H9 (cell line): Measurements from ENCODE around the gene LRMDA. TPM values are rescaled to one million over a fixed set of nuclear protein-coding genes. Genes with fewer than 3 reads are reported as not detected.

Experiments
- DNase-seq: peaks from one replicate; pipeline ENCODE4 v3.0.0-alpha.2; 2017
- H2AFZ ChIP-seq: one replicate; pipeline ENCODE4 v1.6.1; 2013; ENCODE audit warnings: mild to moderate bottlenecking, low read length, control low read depth, moderate library complexity
- H2AK5ac ChIP-seq: 2 replicates; pipeline ENCODE4 v1.6.1; 2013; ENCODE audit warnings: low read length, control low read depth, mixed read lengths; ENCODE audit not compliant: insufficient read length
- H2BK120ac ChIP-seq: one replicate; pipeline ENCODE4 v1.6.1; 2013; ENCODE audit warnings: low read depth, mild to moderate bottlenecking, low read length, control low read depth, inconsistent platforms; ENCODE audit not compliant: poor library complexity, severe bottlenecking
- H2BK12ac ChIP-seq: 2 replicates; pipeline ENCODE4 v1.6.1; 2013; ENCODE audit warnings: low read length, control low read depth, mixed read lengths, low read depth; ENCODE audit not compliant: insufficient read length
- H2BK15ac ChIP-seq: 2 replicates; pipeline ENCODE4 v1.6.1; 2013; ENCODE audit warnings: low read depth, low read length, control low read depth
- H2BK20ac ChIP-seq: one replicate; pipeline ENCODE4 v1.6.1; 2013; ENCODE audit warnings: low read depth, mild to moderate bottlenecking, low read length, control low read depth, inconsistent platforms; ENCODE audit not compliant: poor library complexity, severe bottlenecking
- H2BK5ac ChIP-seq: 2 replicates; pipeline ENCODE4 v1.6.1; 2013; ENCODE audit warnings: low read length, control low read depth, mixed read lengths; ENCODE audit not compliant: insufficient read length
- H3K14ac ChIP-seq: 2 replicates; pipeline ENCODE4 v1.6.1; 2013; ENCODE audit warnings: low read length, control low read depth; ENCODE audit not compliant: insufficient read depth
- H3K18ac ChIP-seq: 2 replicates; pipeline ENCODE4 v1.6.1; 2013; ENCODE audit warnings: low read depth, mild to moderate bottlenecking, mixed read lengths, low read length, control low read depth; ENCODE audit not compliant: insufficient read length
- H3K23ac ChIP-seq: 2 replicates; pipeline ENCODE4 v1.6.1; 2013; ENCODE audit warnings: low read length, control low read depth, mixed read lengths, low read depth; ENCODE audit not compliant: insufficient read length
- H3K23me2 ChIP-seq: 2 replicates; pipeline ENCODE4 v1.6.1; 2013; ENCODE audit warnings: low read depth, mild to moderate bottlenecking, mixed read lengths, low read length, control low read depth; ENCODE audit not compliant: insufficient read length, poor library complexity, severe bottlenecking
- H3K27ac ChIP-seq: 2 replicates; pipeline ENCODE4 v1.5.1; 2013; ENCODE audit warnings: low read length, control low read depth, mixed read lengths, low read depth; ENCODE audit not compliant: insufficient read length
- H3K27me3 ChIP-seq: 2 replicates; pipeline ENCODE4 v1.6.1; 2013; ENCODE audit warnings: low read length, control low read depth, inconsistent platforms; ENCODE audit not compliant: insufficient read depth
- H3K4ac ChIP-seq: 2 replicates; pipeline ENCODE4 v1.6.1; 2013; ENCODE audit warnings: low read depth, mild to moderate bottlenecking, control low read depth, inconsistent platforms, low read length, moderate library complexity
- H3K4me1 ChIP-seq: 2 replicates; pipeline ENCODE4 v1.6.1; 2013; ENCODE audit warnings: low read length, control low read depth, inconsistent platforms; ENCODE audit not compliant: insufficient read depth
- H3K4me2 ChIP-seq: 2 replicates; pipeline ENCODE4 v1.6.1; 2013; ENCODE audit warnings: low read length, control low read depth, mixed read lengths; ENCODE audit not compliant: insufficient read length, insufficient read depth
- H3K56ac ChIP-seq: 2 replicates; pipeline ENCODE4 v1.6.1; 2013; ENCODE audit warnings: low read depth, mild to moderate bottlenecking, mixed read lengths, low read length, control low read depth; ENCODE audit not compliant: insufficient read length
- H3K79me1 ChIP-seq: 2 replicates; pipeline ENCODE4 v1.6.1; 2013; ENCODE audit warnings: low read depth, mild to moderate bottlenecking, moderate library complexity, low read length, control low read depth, inconsistent platforms; ENCODE audit not compliant: insufficient read depth, poor library complexity, severe bottlenecking
- H3K79me2 ChIP-seq: 2 replicates; pipeline ENCODE4 v1.6.1; 2013; ENCODE audit warnings: low read length, control low read depth, inconsistent platforms; ENCODE audit not compliant: insufficient read depth
- H3K9ac ChIP-seq: 2 replicates; pipeline ENCODE4 v1.6.1; 2013; ENCODE audit warnings: low read length, control low read depth, mixed read lengths; ENCODE audit not compliant: insufficient read length; ENCODE audit errors: extremely low read depth
- H3K9me3 ChIP-seq: one replicate; pipeline ENCODE4 v1.6.1; 2013; ENCODE audit warnings: low read depth, low read length, inconsistent platforms; ENCODE audit not compliant: control insufficient read depth
- H3T11ph ChIP-seq: one replicate; pipeline ENCODE4 v1.6.1; 2013; ENCODE audit warnings: mild to moderate bottlenecking, low read length, control low read depth, inconsistent platforms
- H4K20me1 ChIP-seq: one replicate; pipeline ENCODE4 v1.6.1; 2013; ENCODE audit not compliant: control insufficient read depth, insufficient read length, insufficient read depth
- H4K5ac ChIP-seq: 2 replicates; pipeline ENCODE4 v1.6.1; 2013; ENCODE audit warnings: low read depth, mild to moderate bottlenecking, mixed read lengths, low read length, control low read depth; ENCODE audit not compliant: insufficient read length
- H4K8ac ChIP-seq: replicated peaks from 2 replicates; pipeline ENCODE4 v1.6.1; 2013; ENCODE audit warnings: low read length, control low read depth, mixed read lengths, low read depth; ENCODE audit not compliant: insufficient read length
- H4K91ac ChIP-seq: 2 replicates; pipeline ENCODE4 v1.6.1; 2013; ENCODE audit warnings: low read depth, mild to moderate bottlenecking, moderate library complexity, mixed read lengths, low read length, control low read depth; ENCODE audit not compliant: insufficient read length
- H3K27ac Mint-ChIP-seq, 3 experiments: 2 replicates in 2 of 3; 3 replicates in 1 of 3; pipeline ENCODE4 v1.8.0; 2020 to 2021; ENCODE audit warnings: mixed read lengths in 3 of 3, mild to moderate bottlenecking in 1 of 3, moderate library complexity in 1 of 3
- H3K27me3 Mint-ChIP-seq: 2 replicates; pipeline ENCODE4 v1.8.0; 2021; ENCODE audit warnings: low read depth, mild to moderate bottlenecking, moderate library complexity, mixed read lengths
- H3K36me3 Mint-ChIP-seq, 3 experiments: 2 replicates in 2 of 3; 3 replicates in 1 of 3; pipeline ENCODE4 v1.8.0; 2020 to 2021; ENCODE audit warnings: low read depth in 3 of 3, mixed read lengths in 3 of 3; ENCODE audit not compliant: insufficient read depth in 1 of 3
- H3K4me1 Mint-ChIP-seq, 2 experiments: 2 replicates each; pipeline ENCODE4 v1.8.0; 2020; ENCODE audit warnings: mixed read lengths in 2 of 2
- H3K4me3 Mint-ChIP-seq, 2 experiments: 2 replicates in 1 of 2; 3 replicates in 1 of 2; pipeline ENCODE4 v1.8.0; 2020 to 2021; ENCODE audit warnings: mild to moderate bottlenecking in 2 of 2, mixed read lengths in 2 of 2, moderate library complexity in 1 of 2
- H3K9me3 Mint-ChIP-seq, 2 experiments: 2 replicates in 1 of 2; 3 replicates in 1 of 2; pipeline ENCODE4 v1.8.0; 2020; ENCODE audit warnings: mild to moderate bottlenecking in 2 of 2, mixed read lengths in 2 of 2, moderate library complexity in 1 of 2
- CTCF ChIP-seq: fragments of 200-600 bp; sonication (generic); conservative IDR thresholded peaks from 3 replicates; pipeline ENCODE4 v1.8.0; 2021; ENCODE audit warnings: antibody characterized with exemption, mild to moderate bottlenecking
- WGBS: extraction: QIAGEN DNeasy Blood & Tissue Kit; methylation state at CpG from one replicate; pipeline ENCODE4 v1.1.7; 2013; ENCODE audit warnings: missing lambda C conversion rate, low lambda C conversion rate, mixed read lengths; ENCODE audit not compliant: insufficient read length; ENCODE audit errors: extremely low coverage; 5-methylcytosine and 5-hydroxymethylcytosine counted together
- total RNA-seq: library from RNA; stranded (reverse); gene quantifications from 2 replicates; pipeline ENCODE4 v1.2.1, GENCODE V29; 2021

The LRMDA gene
- total RNA-seq, 1 experiment from 2014 or later: 1.8 TPM

- Mint-ChIP-seq H3K36me3 (peaks cover 0 to 12% (median 3%) of the 10 kb centered on the region in 3 experiments; a peak in 2 of 7 replicates), H3K4me3 (no peak overlapping the region), H3K9me3 (peaks cover 10 to 11% of the 10 kb centered on the region in 2 experiments; a peak in 4 of 5 replicates), H3K27ac (no peak overlapping the region), H3K27me3 (no peaks in the 10 kb centered on the region), H3K4me1 (no peaks in the 10 kb centered on the region)
- Histone ChIP-seq H3K79me1 (no peaks in the 10 kb centered on the region), H2BK5ac (no peak overlapping the region), H3K79me2 (no peaks in the 10 kb centered on the region), H3K4ac (no peak overlapping the region), H4K8ac (no peak overlapping the region), H3K27ac (no peak overlapping the region), H3K9ac (no peak overlapping the region), H3K27me3 (no peaks in the 10 kb centered on the region), H3K14ac (no peak overlapping the region), H2AFZ (no peak overlapping the region), H4K20me1 (no peaks in the 10 kb centered on the region), H4K5ac (no peak overlapping the region), H2AK5ac (no peak overlapping the region), H3K18ac (no peak overlapping the region), H3T11ph (no peak overlapping the region), H3K23ac (no peak overlapping the region), H3K23me2 (no peaks in the 10 kb centered on the region), H2BK15ac (no peak overlapping the region), H4K91ac (no peak overlapping the region), H3K4me2 (no peak overlapping the region), H2BK20ac (no peak overlapping the region), H2BK120ac (no peak overlapping the region), H3K56ac (no peak overlapping the region), H3K4me1 (no peaks in the 10 kb centered on the region), H2BK12ac (no peak overlapping the region), H3K9me3 (no peaks in the 10 kb centered on the region)
- no peak for DNase-seq
- no CpG with 5 or more reads among the region's 1 CpG for WGBS
- no peak for TF ChIP-seq CTCF
Observed at GRCh38 chr10:76572021-76572420, 1140.6 kb downstream of the LRMDA start.
